MM.1S (cell line): ENCODE measurements around the gene AP1G1.

Experiments
- DNase-seq: peaks from one replicate; pipeline ENCODE4 v3.0.0-alpha.2; 2015
- H2AFZ ChIP-seq: fragments of 300-600 bp; sonication (generic); 2 replicates; pipeline ENCODE4 v1.6.0; 2016; ENCODE audit warnings: antibody characterized with exemption, low read length
- H3F3A ChIP-seq: fragments of 300-600 bp; sonication (generic); 2 replicates; pipeline ENCODE4 v1.6.1; 2016; ENCODE audit warnings: mild to moderate bottlenecking, antibody characterized with exemption, low read length, moderate library complexity, mixed read lengths; ENCODE audit not compliant: insufficient read depth
- H3K27ac ChIP-seq: fragments of 300-600 bp; sonication (generic); 2 replicates; pipeline ENCODE4 v1.5.1; 2016; ENCODE audit warnings: mild to moderate bottlenecking, low read length
- H3K27me3 ChIP-seq: fragments of 300-600 bp; sonication (generic); replicated peaks from 2 replicates; pipeline ENCODE4 v1.6.0; 2016; ENCODE audit warnings: low read length; ENCODE audit not compliant: insufficient read depth
- H3K36me3 ChIP-seq: fragments of 300-600 bp; sonication (generic); replicated peaks from 2 replicates; pipeline ENCODE4 v1.6.1; 2016; ENCODE audit warnings: mild to moderate bottlenecking, low read length, mixed read lengths; ENCODE audit not compliant: insufficient read depth
- H3K4me1 ChIP-seq: fragments of 300-600 bp; sonication (generic); 2 replicates; pipeline ENCODE4 v1.6.1; 2016; ENCODE audit warnings: low read length, mixed read lengths
- H3K4me2 ChIP-seq: fragments of 300-600 bp; sonication (generic); 2 replicates; pipeline ENCODE4 v1.6.0; 2016; ENCODE audit warnings: low read depth, low read length
- H3K4me3 ChIP-seq: fragments of 300-600 bp; sonication (generic); 2 replicates; pipeline ENCODE4 v1.5.1; 2016; ENCODE audit warnings: low read length, mixed read lengths
- H3K79me2 ChIP-seq: fragments of 300-600 bp; sonication (generic); 2 replicates; pipeline ENCODE4 v1.6.1; 2016; ENCODE audit warnings: mixed run types, low read length, mixed read lengths
- H3K9ac ChIP-seq: fragments of 300-600 bp; sonication (generic); 2 replicates; pipeline ENCODE4 v1.6.1; 2016; ENCODE audit warnings: low read length, mixed read lengths
- H3K9me2 ChIP-seq: fragments of 300-600 bp; sonication (generic); replicated peaks from 2 replicates; pipeline ENCODE4 v1.6.1; 2016; ENCODE audit warnings: mild to moderate bottlenecking, low read length, mixed read lengths; ENCODE audit not compliant: insufficient read depth
- H3K9me3 ChIP-seq: fragments of 300-600 bp; sonication (generic); replicated peaks from 2 replicates; pipeline ENCODE4 v1.6.1; 2016; ENCODE audit warnings: mild to moderate bottlenecking, low read length, mixed read lengths; ENCODE audit not compliant: insufficient read depth
- H4K20me1 ChIP-seq: fragments of 300-600 bp; sonication (generic); 2 replicates; pipeline ENCODE4 v1.6.1; 2016; ENCODE audit warnings: mild to moderate bottlenecking, low read length, moderate library complexity, mixed read lengths; ENCODE audit not compliant: insufficient read depth
- CTCF ChIP-seq: fragments of 300-600 bp; sonication (generic); IDR thresholded peaks from 2 replicates; pipeline ENCODE4 v1.5.1; 2016; ENCODE audit warnings: antibody characterized with exemption, low read length, mixed read lengths
- EZH2 ChIP-seq: fragments of 300-600 bp; sonication (generic); optimal IDR thresholded peaks from 2 replicates; pipeline ENCODE3; 2017; ENCODE audit warnings: low read depth, mild to moderate bottlenecking, antibody characterized with exemption, low read length, mixed read lengths
- EZH2phosphoT487 ChIP-seq: fragments of 300-600 bp; sonication (generic); IDR thresholded peaks from 2 replicates; pipeline ENCODE4 v1.6.1; 2018; ENCODE audit warnings: antibody characterized with exemption, low read length

The AP1G1 gene

GRCh38 chr16:71734511-71734910 is 74.1 kb downstream of the AP1G1 start:
- no peaks in the 10 kb centered on the region for H3K4me1 ChIP-seq
- no peak overlapping the region for H3K27ac ChIP-seq
- TF ChIP-seq EZH2 (no peak), EZH2phosphoT487 (no peak), CTCF (no peak)
- no peaks in the 10 kb centered on the region for H3K27me3 ChIP-seq
- no peaks in the 10 kb centered on the region for H3K9me2 ChIP-seq
- no peaks in the 10 kb centered on the region for H3F3A ChIP-seq
- no peak overlapping the region for H3K9ac ChIP-seq
- no peaks in the 10 kb centered on the region for H3K9me3 ChIP-seq
- no peak overlapping the region for H2AFZ ChIP-seq
- 0 out of 2 replicates have a peak, but pooled peaks cover 18% of the 10 kb centered on the region for H3K36me3 ChIP-seq
- H3K79me2 ChIP-seq: no peaks in the 10 kb centered on the region
- H4K20me1 ChIP-seq: no peaks in the 10 kb centered on the region; the same call in 1 of the 2 replicates
- H3K4me2 ChIP-seq: no peak overlapping the region
- no peak for DNase-seq
- no peak overlapping the region for H3K4me3 ChIP-seq

- no peak overlapping the region for H3K9ac ChIP-seq
- no peak overlapping the region for H3K27ac ChIP-seq
- no peak overlapping the region for H3K4me2 ChIP-seq
- no peak overlapping the region for H2AFZ ChIP-seq
- H3K4me3 ChIP-seq: no peak overlapping the region
- 0 out of 2 replicates have a peak, but pooled peaks cover 10% of the 10 kb centered on the region for H3K36me3 ChIP-seq
- DNase-seq: no peak
- no peaks in the 10 kb centered on the region for H3K79me2 ChIP-seq
- H3K4me1 ChIP-seq: no peaks in the 10 kb centered on the region
- H3K9me2 ChIP-seq: no peaks in the 10 kb centered on the region
- H3F3A ChIP-seq: no peaks in the 10 kb centered on the region
- no peaks in the 10 kb centered on the region for H3K27me3 ChIP-seq
- no peaks in the 10 kb centered on the region for H3K9me3 ChIP-seq
- no peaks in the 10 kb centered on the region; the same call in 1 of the 2 replicates for H4K20me1 ChIP-seq
- no peak for TF ChIP-seq CTCF
- TF ChIP-seq EZH2: no peak
- TF ChIP-seq EZH2phosphoT487: no peak
Measured at GRCh38 chr16:71732587-71732986, 76.0 kb downstream of the AP1G1 start.

- no peak overlapping the region for H2AFZ ChIP-seq
- no peak for TF ChIP-seq CTCF
- TF ChIP-seq EZH2phosphoT487: no peak
- no peak for TF ChIP-seq EZH2
- no peak overlapping the region for H3K27ac ChIP-seq
- no peaks in the 10 kb centered on the region for H3K79me2 ChIP-seq
- no peaks in the 10 kb centered on the region for H3K9me2 ChIP-seq
- H3K9ac ChIP-seq: no peak overlapping the region
- H3K36me3 ChIP-seq: 0 out of 2 replicates have a peak, but pooled peaks cover 8% of the 10 kb centered on the region
- no peaks in the 10 kb centered on the region for H3K9me3 ChIP-seq
- H3F3A ChIP-seq: peaks cover 15% of the 10 kb centered on the region
- no peak for DNase-seq
- no peak overlapping the region for H3K4me2 ChIP-seq
- H3K27me3 ChIP-seq: no peaks in the 10 kb centered on the region
- H3K4me3 ChIP-seq: no peak overlapping the region
- H3K4me1 ChIP-seq: peaks cover 17% of the 10 kb centered on the region
- H4K20me1 ChIP-seq: no peaks in the 10 kb centered on the region
Measured at GRCh38 chr16:71727551-71728324, 80.9 kb downstream of the AP1G1 start.
